Activated naive CD4-positive, alpha-beta T cell treated with anti-CD3 and anti-CD28 coated beads, Interleukin-2, amount 50 U/mL, for 72 hours (primary cell): ENCODE results near the gene KRTCAP2. TPM values are rescaled to one million over a fixed set of nuclear protein-coding genes. Genes with fewer than 3 reads are reported as not detected.
"Not testable (repeated sequence)": the region's sequence is repeated elsewhere in the genome, so short reads cannot be mapped to it uniquely, and the experiment has no call there.

Experiments used
- ATAC-seq, 2 donors: fragments of 150-1000 bp; cut with Tn5 transposase; 2 replicates each; pipeline ENCODE4 v1.10.0; 2021; ENCODE audit warnings: mild to moderate bottlenecking in 2 of 2, moderate library complexity in 2 of 2
- DNase-seq, 2 donors: peaks; one replicate each; pipeline ENCODE4 v3.0.0; 2021 to 2022; ENCODE audit warnings: low spot score in 2 of 2
- H3K27ac Mint-ChIP-seq, 2 donors: one replicate each; pipeline ENCODE4 v1.8.0; 2022; ENCODE audit warnings: mild to moderate bottlenecking in 2 of 2, mixed read lengths in 2 of 2
- H3K36me3 Mint-ChIP-seq, 2 donors: one replicate each; pipeline ENCODE4 v1.8.0; 2022; ENCODE audit warnings: mixed read lengths in 2 of 2
- H3K9me3 Mint-ChIP-seq, 2 donors: one replicate each; pipeline ENCODE4 v1.8.0; 2022; ENCODE audit warnings: mixed read lengths in 2 of 2
- total RNA-seq, 2 donors: library from RNA; stranded (reverse); gene quantifications; one replicate each; pipeline ENCODE4 v1.2.3, GENCODE V29; 2022

KRTCAP2 gene
- total RNA-seq, 2 donors from 2014 or later = 106 to 162 TPM

- Mint-ChIP-seq H3K36me3 (peaks cover 12 to 14% of the 10 kb centered on the region in 2 donors), H3K27ac (no peak overlapping the region), H3K9me3 (no peaks in the 10 kb centered on the region)
- ATAC-seq (no peak), DNase-seq (peak in 1 of 2 donors; percentile 47)
Observed at GRCh38 chr1:155177192-155177917, 4.3 kb upstream of the KRTCAP2 start.

GRCh38 chr1:155176544-155177071 lies 3.5 kb upstream of the KRTCAP2 start:
- H3K27ac Mint-ChIP-seq = no peak overlapping the region
- DNase-seq = peak; percentile 80 to 91
- no peaks in the 10 kb centered on the region for H3K9me3 Mint-ChIP-seq
- H3K36me3 Mint-ChIP-seq = peaks cover 17 to 20% of the 10 kb centered on the region in 2 donors
- peak; percentile 36 to 38 for ATAC-seq

- ATAC-seq (no peak), DNase-seq (peak in 1 of 2 donors; percentile 55)
- Mint-ChIP-seq H3K9me3 (no peaks in the 10 kb centered on the region), H3K36me3 (peaks cover 17 to 20% of the 10 kb centered on the region in 2 donors), H3K27ac (no peak overlapping the region)
Observed at GRCh38 chr1:155175927-155176371, 2.8 kb upstream of the KRTCAP2 start.

GRCh38 chr1:155175281-155175926 lies 2.3 kb upstream of the KRTCAP2 start:
- DNase-seq (peak in 1 of 2 donors; percentile 57), ATAC-seq (no peak)
- Mint-ChIP-seq H3K27ac (no peak overlapping the region), H3K36me3 (peaks cover 17 to 20% of the 10 kb centered on the region in 2 donors), H3K9me3 (no peaks in the 10 kb centered on the region)

- peak; percentile 50 to 54 for DNase-seq
- Mint-ChIP-seq H3K27ac (peak overlapping the region; percentile 82 to 99), H3K36me3 (peaks cover 17 to 20% of the 10 kb centered on the region in 2 donors), H3K9me3 (no peaks in the 10 kb centered on the region)
- no peak for ATAC-seq
Observed at GRCh38 chr1:155174324-155175280, 1.5 kb upstream of the KRTCAP2 start.

- peaks cover 17 to 20% of the 10 kb centered on the region in 2 donors for H3K36me3 Mint-ChIP-seq
- no peaks in the 10 kb centered on the region for H3K9me3 Mint-ChIP-seq
Observed at GRCh38 chr1:155173478-155174323, 597 bp upstream of the KRTCAP2 start, which contains the start of gene TRIM46. Gene TRIM46, plus strand, starts transcription at chr1:155173849. Its CDS starts 118 bp downstream, at chr1:155173967.

GRCh38 chr1:155171836-155172731 lies 1.0 kb downstream of the KRTCAP2 start:
- Mint-ChIP-seq H3K36me3 (peaks cover 15 to 17% of the 10 kb centered on the region in 2 donors), H3K9me3 (no peaks in the 10 kb centered on the region), H3K27ac (peak overlapping the region; percentile 99 to 100)
- peak; percentile 36 to 49 for ATAC-seq
- DNase-seq = no peak

More at GRCh38 chr1:155173478-155174323, 597 bp upstream of the KRTCAP2 start, which contains the start of gene TRIM46:
- ATAC-seq (peak; percentile 45 to 66), DNase-seq (peak; percentile 73 to 74)
- peak within 1 kb of the TSS; percentile 99 to 100 for H3K27ac Mint-ChIP-seq

- Mint-ChIP-seq H3K9me3 (no peaks in the 10 kb centered on the region), H3K36me3 (peaks cover 15 to 17% of the 10 kb centered on the region in 2 donors), H3K27ac (no peak overlapping the region)
- no peak for DNase-seq
- no peak for ATAC-seq
Observed at GRCh38 chr1:155170806-155171205, 2.3 kb downstream of the KRTCAP2 start.

- DNase-seq (peak in 1 of 2 donors; percentile 33), ATAC-seq (no peak)
- peaks cover 15 to 17% of the 10 kb centered on the region in 2 donors for H3K36me3 Mint-ChIP-seq
- H3K27ac Mint-ChIP-seq = no peak overlapping the region
- no peaks in the 10 kb centered on the region for H3K9me3 Mint-ChIP-seq
Observed at GRCh38 chr1:155170101-155170785, 2.9 kb downstream of the KRTCAP2 start.

GRCh38 chr1:155169541-155169940 lies 3.6 kb downstream of the KRTCAP2 start:
- no peak for DNase-seq

GRCh38 chr1:155168456-155169210 lies 4.5 kb downstream of the KRTCAP2 start:
- Mint-ChIP-seq H3K27ac (no peak overlapping the region), H3K36me3 (peaks cover 15 to 17% of the 10 kb centered on the region in 2 donors), H3K9me3 (no peaks in the 10 kb centered on the region)
- ATAC-seq (no peak), DNase-seq (no peak)

More at GRCh38 chr1:155169541-155169940, 3.6 kb downstream of the KRTCAP2 start:
- H3K36me3 Mint-ChIP-seq = peaks cover 15 to 17% of the 10 kb centered on the region in 2 donors
- H3K27ac Mint-ChIP-seq = peak overlapping the region in 1 of 2 donors; percentile 1
- ATAC-seq = no peak
- H3K9me3 Mint-ChIP-seq = no peaks in the 10 kb centered on the region

- H3K9me3 Mint-ChIP-seq, DNase-seq, ATAC-seq: not testable (repeated sequence)
- peaks cover 11 to 13% of the 10 kb centered on the region in 2 donors for H3K36me3 Mint-ChIP-seq
- peak overlapping the region in 1 of 2 donors; percentile 72 for H3K27ac Mint-ChIP-seq
Observed at GRCh38 chr1:155168105-155168445, 5.0 kb downstream of the KRTCAP2 start.
